Inflammatory macrophage treated with lipopolysaccharide for 1 hour (primary cell): Measurements from ENCODE around the gene MAVS.
"Not testable (repeated sequence)": the region's sequence is repeated elsewhere in the genome, so short reads cannot be mapped to it uniquely, and the experiment has no call there.

Experiments used
- DNase-seq, 2 donors: peaks; one replicate each; pipeline ENCODE4 v3.0.0-alpha.2; 2020 to 2022

The MAVS gene

DNA sequence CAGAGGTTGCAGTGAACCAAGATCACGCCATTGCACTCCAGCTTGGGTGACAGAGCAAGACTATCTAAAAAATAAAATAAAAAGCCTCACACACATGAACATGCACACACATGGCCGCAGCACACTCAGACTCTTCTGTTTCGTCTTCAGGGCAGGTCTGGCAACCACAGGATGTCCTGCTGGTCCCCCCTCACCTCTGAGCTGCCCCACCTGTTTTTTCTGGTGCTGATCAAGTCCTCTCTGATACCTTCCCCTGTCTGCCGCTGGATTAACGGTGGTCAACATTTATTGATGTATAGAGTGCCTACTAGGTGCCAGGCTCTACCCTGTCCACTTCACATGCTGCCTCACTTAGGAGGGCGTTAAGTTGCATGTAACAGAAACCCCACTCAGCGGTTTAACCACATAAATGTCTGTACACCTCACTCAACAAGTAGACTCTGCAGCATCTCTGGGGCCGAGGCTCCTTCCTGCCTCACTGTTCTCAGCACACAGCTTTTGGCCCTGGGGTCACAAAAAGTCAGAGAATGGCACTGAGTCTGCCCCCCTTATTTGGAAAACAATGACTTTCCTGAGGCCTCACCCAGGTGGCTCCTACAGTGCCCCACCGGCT is 30.8 kb upstream of the MAVS start:
- no peak for DNase-seq

- DNase-seq, result peak; percentile 70 to 83
Measured at GRCh38 chr20:3818155-3819151, 28.2 kb upstream of the MAVS start.

- DNase-seq, result no peak
Measured at GRCh38 chr20:3819411-3820047, 27.1 kb upstream of the MAVS start.

- DNase-seq, result peak; percentile 92 to 99
Measured at GRCh38 chr20:3820048-3820900, 26.4 kb upstream of the MAVS start, which contains the start of gene AP5S1. AP5S1 (plus strand) TSS chr20:3820547; CDS start chr20:3822118, 1,571 bp downstream.

GRCh38 chr20:3820901-3821727 is 25.5 kb upstream of the MAVS start:
- DNase-seq, result no peak

DNA sequence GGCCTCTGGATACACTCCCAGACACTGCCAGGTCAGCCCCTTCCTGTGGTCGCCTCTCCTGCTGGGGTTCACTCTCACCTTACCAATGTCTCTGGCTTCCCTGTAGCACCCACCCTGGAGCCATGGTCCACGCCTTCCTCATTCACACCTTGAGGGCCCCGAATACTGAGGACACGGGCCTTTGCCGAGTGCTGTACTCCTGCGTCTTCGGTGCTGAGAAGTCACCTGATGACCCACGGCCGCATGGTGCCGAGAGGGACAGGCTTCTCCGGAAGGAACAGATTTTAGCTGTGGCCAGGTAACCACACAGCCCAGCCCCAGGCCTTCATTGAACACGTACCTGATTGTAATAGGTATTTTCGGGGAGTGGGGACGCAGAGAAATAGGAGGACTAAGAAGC is 24.6 kb upstream of the MAVS start:
- DNase-seq, result no peak

- no peak for DNase-seq
Measured at GRCh38 chr20:3823881-3824280, 22.8 kb upstream of the MAVS start.

GRCh38 chr20:3825526-3825925 is 21.1 kb upstream of the MAVS start:
- no peak for DNase-seq

DNA sequence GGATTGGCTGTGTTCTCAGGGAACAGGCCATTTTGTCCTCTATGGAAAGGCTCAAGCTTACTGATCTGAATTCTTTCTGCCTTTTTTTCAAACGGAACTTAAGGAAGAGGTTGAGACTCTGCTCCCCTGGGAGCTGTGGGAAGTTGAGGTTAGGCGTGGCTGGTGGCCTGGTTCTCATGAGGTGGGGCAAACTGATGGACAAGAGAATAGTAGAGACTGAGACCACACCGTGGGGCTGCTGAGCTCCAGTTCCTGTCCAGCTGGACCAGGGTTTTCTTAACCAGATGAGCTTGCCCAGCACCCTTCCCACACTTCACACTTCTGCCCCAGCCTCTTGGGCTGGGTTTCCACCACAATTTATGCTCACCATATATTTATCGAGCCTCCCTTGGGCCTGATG is 20.2 kb upstream of the MAVS start:
- DNase-seq, result no peak

GRCh38 chr20:3828798-3829197 is 17.8 kb upstream of the MAVS start:
- no peak for DNase-seq

DNA sequence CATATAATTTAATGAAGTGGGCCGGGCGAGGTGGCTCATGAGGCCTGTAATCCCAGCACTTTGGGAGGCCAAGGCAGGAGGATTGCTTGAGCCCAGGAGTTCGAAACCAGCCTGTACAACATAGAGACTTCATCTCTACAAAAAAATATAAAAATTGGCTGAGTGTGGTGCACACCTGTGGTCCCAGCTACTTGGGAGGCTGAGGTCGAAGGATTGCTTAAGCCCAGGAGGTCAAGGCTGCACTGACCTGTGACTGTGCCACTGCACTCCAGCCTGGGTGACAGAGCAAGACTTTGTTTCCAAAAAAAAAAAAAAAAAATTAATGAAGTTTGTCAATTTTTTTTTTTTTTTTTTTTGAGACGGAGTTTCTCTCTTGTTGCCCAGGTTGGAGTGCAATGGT is 16.7 kb upstream of the MAVS start:
- DNase-seq, result not testable (repeated sequence)

- no peak for DNase-seq
Measured at GRCh38 chr20:3836132-3836531, 10.5 kb upstream of the MAVS start.

DNA sequence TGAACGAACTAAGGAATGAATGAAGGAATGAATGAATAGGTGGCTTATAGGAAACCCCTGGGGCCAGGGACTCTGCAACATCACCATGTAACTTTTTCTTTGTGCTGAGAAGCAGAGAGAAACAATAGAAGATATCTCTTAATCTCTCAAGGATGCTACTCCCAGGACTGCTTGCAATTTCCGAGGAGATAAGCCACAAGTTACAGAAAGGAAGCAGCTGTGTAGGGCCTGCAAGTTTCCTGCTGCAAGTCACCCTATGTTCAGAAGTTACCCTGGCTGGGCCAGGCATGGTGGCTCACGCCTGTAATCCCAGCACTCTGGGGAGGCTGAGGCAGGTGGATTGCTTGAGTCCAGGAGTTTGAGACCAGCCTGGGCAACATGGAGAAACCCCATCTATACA is 7.3 kb upstream of the MAVS start:
- DNase-seq, result no peak

DNA sequence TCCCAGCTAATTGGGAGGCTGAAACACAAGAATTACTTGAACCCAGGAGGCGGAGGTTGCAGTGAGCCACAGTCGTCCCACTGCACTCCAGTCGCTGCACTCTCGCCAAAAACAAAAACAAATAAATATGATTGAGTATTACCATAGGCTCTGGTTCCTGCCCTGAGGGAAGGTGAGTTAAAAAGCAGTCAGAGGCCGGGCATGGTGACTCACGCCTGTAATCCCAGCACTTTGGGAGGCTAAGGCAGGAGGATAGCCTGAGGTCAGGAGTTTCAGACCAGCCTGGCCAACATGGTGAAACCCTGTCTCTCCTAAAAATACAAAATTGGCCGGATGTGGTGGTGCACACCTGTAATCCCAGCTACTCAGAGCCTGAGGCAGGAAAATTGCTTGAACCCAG is 6.4 kb upstream of the MAVS start:
- not testable (repeated sequence) for DNase-seq

DNA sequence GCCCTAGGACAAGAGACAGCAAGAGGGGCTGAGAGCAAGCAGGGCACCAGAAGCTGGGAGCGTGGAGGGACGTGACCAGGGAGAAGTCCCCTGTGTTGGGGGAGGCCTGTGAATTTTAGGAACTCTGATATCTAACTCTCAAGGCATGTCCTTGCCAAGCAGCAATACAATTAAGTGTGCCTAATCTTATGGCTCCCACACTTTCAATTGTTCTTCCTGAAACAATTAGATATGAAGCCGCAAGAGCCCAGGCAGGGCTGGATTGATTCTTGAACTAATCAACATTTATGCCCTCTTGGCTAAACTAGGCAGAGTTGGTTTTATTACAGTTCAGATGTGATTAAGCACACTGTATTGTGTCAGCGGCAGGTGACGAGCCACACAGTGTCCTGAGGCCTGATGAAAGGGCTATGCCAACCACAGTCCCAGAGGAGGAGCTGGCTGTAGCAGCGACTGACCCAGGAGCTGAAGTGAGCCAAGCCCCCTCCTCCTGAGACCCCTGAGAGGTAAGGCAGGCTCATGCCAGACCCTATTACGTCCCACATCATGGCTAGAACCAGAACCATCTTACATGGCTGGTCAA is 4.2 kb upstream of the MAVS start:
- no peak for DNase-seq

- DNase-seq, result peak; percentile 14 to 36
Measured at GRCh38 chr20:3843490-3843889, 3.1 kb upstream of the MAVS start.

- DNase-seq, result not testable (repeated sequence)
Measured at GRCh38 chr20:3843990-3844619, 2.5 kb upstream of the MAVS start.

DNA sequence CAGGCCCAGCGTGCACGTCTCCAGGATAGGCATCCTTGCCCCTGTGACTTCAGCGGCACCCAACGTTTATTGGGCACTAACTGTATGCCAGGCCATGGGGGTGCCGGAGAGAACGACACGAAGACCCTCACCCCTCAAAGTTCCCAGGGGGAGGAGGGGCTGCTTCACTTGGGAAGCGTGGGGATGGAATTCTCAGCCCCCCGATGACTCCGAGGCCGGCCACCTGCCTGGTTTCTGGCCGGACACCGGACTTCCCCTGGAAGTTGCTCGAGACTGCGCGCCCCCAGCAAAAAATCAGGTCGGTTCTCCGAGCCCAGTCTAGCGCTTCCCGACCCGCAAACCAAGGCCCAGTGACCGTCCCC is 275 bp upstream of the MAVS start:
- no peak for DNase-seq

DNA sequence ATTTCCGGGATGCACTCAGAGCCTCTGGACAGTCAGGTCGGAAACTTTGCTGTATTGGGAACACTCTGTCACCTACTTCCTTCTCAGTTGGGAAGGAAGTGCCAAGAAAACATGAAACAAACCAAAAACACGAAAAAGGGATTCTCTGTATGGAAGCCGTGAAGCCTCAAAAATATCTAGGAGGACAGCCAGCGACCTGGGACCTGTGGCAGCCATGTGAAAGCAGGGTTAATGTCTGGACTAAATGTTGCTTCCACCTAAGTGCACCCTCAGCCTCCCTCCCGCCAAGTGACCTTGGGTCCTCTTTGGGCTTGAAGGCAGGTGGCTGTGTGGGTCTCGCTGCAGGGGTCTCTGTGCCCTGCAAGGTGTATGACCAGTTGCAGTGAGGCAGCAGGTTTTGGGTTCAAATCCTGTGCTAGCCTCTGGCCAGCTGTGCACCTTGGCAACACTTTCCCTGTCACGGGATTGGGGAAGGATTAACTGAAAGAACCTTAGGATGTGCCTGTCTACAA is 851 bp downstream of the MAVS start:
- peak in 1 of 2 donors; percentile 53 for DNase-seq

DNA sequence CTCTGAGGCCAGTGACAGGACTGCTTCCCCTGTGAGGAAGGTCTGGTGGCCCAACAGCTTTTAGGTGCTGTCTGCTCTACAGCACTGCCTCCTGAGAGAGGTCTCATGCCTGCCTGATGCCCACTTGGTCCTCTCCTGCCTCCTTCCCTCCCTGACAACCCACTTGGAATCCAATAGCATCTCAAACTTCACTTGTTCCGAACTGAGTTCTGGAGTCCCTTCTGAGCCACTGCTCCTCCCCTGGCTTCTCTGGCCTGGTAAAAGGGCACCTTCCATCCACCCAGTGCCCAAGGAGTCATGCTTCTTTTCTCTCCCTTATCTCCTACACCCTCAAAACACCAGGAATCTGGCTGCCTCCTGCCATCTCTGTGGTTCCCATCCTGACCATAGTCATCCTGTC is 1.9 kb downstream of the MAVS start:
- DNase-seq, result no peak

- peak in 1 of 2 donors; percentile 14 for DNase-seq
Measured at GRCh38 chr20:3854462-3854871, 7.8 kb downstream of the MAVS start.
